CD4-positive, alpha-beta memory T cell (primary cell): ENCODE measurements around the gene NCKAP5. TPM values are rescaled to one million over a fixed set of nuclear protein-coding genes. Genes with fewer than 3 reads are reported as not detected.

Experiments
- CTCF ChIA-PET: fragments of 350-600 bp; sonication (Branson Sonifier 250); formaldehyde crosslinking; loops from one replicate; lab custom pipeline; 2021; ENCODE audit warnings: inconsistent platforms; ENCODE audit not compliant: partially characterized antibody; lab: Charles Lee
- POLR2A ChIA-PET: fragments of 350-600 bp; sonication (Branson Sonifier 250); formaldehyde crosslinking; loops from one replicate; lab custom pipeline; 2021; ENCODE audit not compliant: partially characterized antibody; lab: Charles Lee
- DNase-seq, 5 donors: peaks; one replicate each; pipeline versions ENCODE4 v3.0.0 to v3.0.0-alpha.2; 2020 to 2022; ENCODE audit warnings: mixed read lengths in 1 of 5
- H3K27ac ChIP-seq: one replicate; pipeline ENCODE4 v1.7.0; 2013; ENCODE audit warnings: low read depth, low read length
- H3K27me3 ChIP-seq: 2 replicates; pipeline ENCODE4 v1.7.0; 2013; ENCODE audit warnings: mild to moderate bottlenecking, low read length, moderate library complexity; ENCODE audit not compliant: insufficient read depth
- H3K36me3 ChIP-seq: 2 replicates; pipeline ENCODE4 v1.7.0; 2013; ENCODE audit warnings: mild to moderate bottlenecking, low read length, moderate library complexity; ENCODE audit not compliant: insufficient read depth
- H3K4me1 ChIP-seq: 2 replicates; pipeline ENCODE4 v1.7.0; 2013; ENCODE audit warnings: mild to moderate bottlenecking, low read length, moderate library complexity; ENCODE audit not compliant: insufficient read depth
- H3K4me3 ChIP-seq, 2 donors: one replicate each; pipeline ENCODE4 v1.7.0; 2013; ENCODE audit warnings: low read length in 2 of 2, mild to moderate bottlenecking in 1 of 2
- H3K9me3 ChIP-seq, 2 donors: one replicate each; pipeline ENCODE4 v1.7.0; 2013; ENCODE audit warnings: low read length in 2 of 2, control low read depth in 1 of 2; ENCODE audit not compliant: control insufficient read depth in 1 of 2
- H3K27ac Mint-ChIP-seq, 7 donors: one replicate each; pipeline ENCODE4 v1.8.0; 2020 to 2021; ENCODE audit warnings: mixed read lengths in 7 of 7, mild to moderate bottlenecking in 6 of 7, inconsistent platforms in 3 of 7, moderate library complexity in 3 of 7
- H3K27me3 Mint-ChIP-seq, 2 donors: one replicate each; pipeline ENCODE4 v1.8.0; 2020 to 2021; ENCODE audit warnings: mixed read lengths in 2 of 2
- H3K36me3 Mint-ChIP-seq, 2 donors: one replicate each; pipeline ENCODE4 v1.8.0; 2020 to 2021; ENCODE audit warnings: mixed read lengths in 2 of 2, inconsistent platforms in 1 of 2, mild to moderate bottlenecking in 1 of 2
- H3K4me1 Mint-ChIP-seq, 4 donors: one replicate each; pipeline ENCODE4 v1.8.0; 2020 to 2021; ENCODE audit warnings: mixed read lengths in 4 of 4, mild to moderate bottlenecking in 1 of 4
- H3K4me3 Mint-ChIP-seq, 8 donors: one replicate each; pipeline ENCODE4 v1.8.0; 2020 to 2021; ENCODE audit warnings: mixed read lengths in 8 of 8, mild to moderate bottlenecking in 7 of 8, moderate library complexity in 6 of 8, inconsistent platforms in 3 of 8
- H3K9me3 Mint-ChIP-seq, 8 donors: one replicate each; pipeline ENCODE4 v1.8.0; 2020 to 2021; ENCODE audit warnings: mixed read lengths in 8 of 8, mild to moderate bottlenecking in 5 of 8, inconsistent platforms in 3 of 8, moderate library complexity in 1 of 8
- intact Hi-C: fragments of 100-400 bp; cut with micrococcal nuclease; formaldehyde crosslinking; loops from one replicate; pipeline ENCODE4 v1.15.1; 2023
- polyA plus RNA-seq, 2 donors: library from polyadenylated mRNA; unstranded; fragments of 300-500 nt; fragmentation: Illumina TruSeq; gene quantifications; one replicate each; pipeline ENCODE4 v1.2.3, GENCODE V29; 2021
- total RNA-seq, 2 experiments: library from RNA; stranded (reverse); gene quantifications; one replicate each; pipeline ENCODE4 v1.2.3, GENCODE V29; 2021

NCKAP5 gene
- total and polyA plus RNA-seq, 4 experiments from 2014 or later, result not detected

DNA sequence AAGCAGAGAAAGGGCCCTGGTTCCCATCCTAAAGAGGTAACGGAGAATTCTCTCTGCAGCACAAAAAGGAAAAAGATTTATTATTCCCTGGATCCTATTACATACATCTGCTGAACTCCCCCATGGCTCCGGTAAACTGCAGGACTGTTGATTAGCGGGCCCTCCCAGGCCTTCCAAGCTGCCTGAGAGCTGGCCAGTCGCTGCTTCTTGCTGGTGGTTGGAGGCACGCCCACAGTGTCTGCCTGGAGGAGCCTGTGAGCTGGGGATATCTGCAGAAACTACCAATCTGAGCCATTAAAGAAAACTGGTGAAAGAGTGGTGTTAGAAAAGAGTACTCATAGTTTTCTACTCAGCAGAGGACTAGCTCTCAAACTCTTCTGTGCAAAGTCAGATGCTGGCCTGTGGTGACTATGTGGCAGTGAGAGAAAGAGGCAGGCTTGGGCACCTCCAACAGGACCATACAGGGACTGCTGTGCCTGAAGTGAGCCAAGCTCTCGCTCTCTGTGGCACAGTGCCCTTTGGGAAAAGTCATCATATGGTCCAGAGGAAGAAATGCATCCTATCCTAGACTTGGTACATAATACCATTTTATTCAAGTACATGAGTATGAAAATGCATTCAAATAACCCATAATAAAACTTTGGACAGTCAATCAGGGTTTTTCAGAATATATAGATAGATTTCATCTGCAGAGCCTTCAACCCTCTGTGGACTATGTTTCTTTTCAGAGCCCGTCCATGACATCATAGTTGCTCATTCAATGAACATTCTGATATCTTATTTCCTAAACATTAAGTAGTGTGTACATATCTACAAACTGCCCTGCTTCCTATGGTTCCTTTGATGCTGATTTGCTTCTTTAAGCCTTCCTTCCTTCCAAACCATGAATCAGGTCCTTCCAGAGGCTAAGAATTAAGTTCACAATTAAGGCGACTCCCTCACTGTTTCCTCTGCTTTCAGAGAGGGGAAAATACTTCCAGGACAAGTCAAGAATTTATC lies 656.2 kb downstream of the NCKAP5 start:
- POLR2A ChIA-PET, result no interaction called here
- Mint-ChIP-seq H3K4me1 (no peaks in the 10 kb centered on the region), H3K36me3 (no peaks in the 10 kb centered on the region), H3K27me3 (no peaks in the 10 kb centered on the region), H3K9me3 (peaks cover 0 to 9% (median 2%) of the 10 kb centered on the region in 8 donors), H3K27ac (no peak overlapping the region), H3K4me3 (no peak overlapping the region)
- H3K27me3 ChIP-seq, result no peaks in the 10 kb centered on the region
- no peaks in the 10 kb centered on the region for H3K36me3 ChIP-seq
- no peak for DNase-seq
- H3K9me3 ChIP-seq, result no peaks in the 10 kb centered on the region
- CTCF ChIA-PET, result no interaction called here
- no peak overlapping the region for H3K4me3 ChIP-seq
- intact Hi-C loops, result no loop called here
- H3K27ac ChIP-seq, result no peak overlapping the region
- H3K4me1 ChIP-seq, result no peaks in the 10 kb centered on the region

DNA sequence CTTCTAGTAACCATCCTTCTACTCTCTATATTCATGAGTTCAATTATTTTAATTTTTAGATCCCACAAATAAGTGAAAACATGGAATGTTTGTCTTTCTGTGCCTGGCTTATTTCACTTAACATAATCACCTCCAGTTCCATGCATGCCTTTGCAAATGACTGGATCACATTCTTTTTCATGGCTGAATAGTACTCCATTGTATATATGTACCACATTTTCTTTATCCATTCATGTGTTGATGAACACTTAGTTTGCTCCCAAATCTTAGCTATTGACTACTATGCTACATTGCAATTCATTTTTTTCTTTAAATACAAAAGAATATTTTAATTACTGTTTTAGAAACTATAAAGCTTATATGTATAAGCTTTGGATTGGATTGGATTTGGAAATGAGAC lies 657.8 kb downstream of the NCKAP5 start:
- no peaks in the 10 kb centered on the region for H3K9me3 ChIP-seq
- no peaks in the 10 kb centered on the region for H3K36me3 ChIP-seq
- intact Hi-C loops, result no loop called here
- no peaks in the 10 kb centered on the region for H3K36me3 Mint-ChIP-seq
- no peak overlapping the region for H3K27ac ChIP-seq
- no peaks in the 10 kb centered on the region for H3K4me1 ChIP-seq
- H3K27me3 Mint-ChIP-seq, result no peaks in the 10 kb centered on the region
- H3K4me3 ChIP-seq, result no peak overlapping the region
- no peak for DNase-seq
- ChIA-PET POLR2A (no interaction called here), CTCF (no interaction called here)
- H3K4me3 Mint-ChIP-seq, result no peak overlapping the region
- H3K27ac Mint-ChIP-seq, result no peak overlapping the region
- H3K27me3 ChIP-seq, result no peaks in the 10 kb centered on the region
- H3K4me1 Mint-ChIP-seq, result no peaks in the 10 kb centered on the region
- peaks cover 0 to 9% (median 3%) of the 10 kb centered on the region in 8 donors for H3K9me3 Mint-ChIP-seq

DNA sequence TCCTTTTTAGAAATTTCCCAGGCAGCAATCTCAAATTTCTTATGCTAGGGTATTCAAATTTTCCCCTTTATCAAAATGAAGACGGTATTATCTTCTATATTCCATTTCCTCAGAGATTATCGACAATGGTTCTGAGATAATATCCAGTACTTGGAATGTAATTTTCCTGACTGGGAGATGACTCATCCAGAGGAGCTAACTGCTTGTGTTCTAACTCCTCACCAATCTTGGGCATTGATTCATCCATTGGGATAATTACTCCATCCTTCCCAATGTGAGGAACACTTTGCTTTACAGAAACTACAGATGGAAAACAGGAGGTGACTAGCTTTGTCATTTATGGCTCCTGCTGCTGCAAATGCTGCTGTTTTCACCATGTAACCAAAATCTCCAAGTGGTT lies 658.8 kb downstream of the NCKAP5 start:
- H3K27me3 ChIP-seq, result no peaks in the 10 kb centered on the region
- no peaks in the 10 kb centered on the region for H3K4me1 ChIP-seq
- no peaks in the 10 kb centered on the region for H3K36me3 Mint-ChIP-seq
- POLR2A ChIA-PET, result no interaction called here
- no peak overlapping the region for H3K27ac ChIP-seq
- H3K4me3 Mint-ChIP-seq, result no peak overlapping the region
- H3K4me3 ChIP-seq, result no peak overlapping the region
- H3K9me3 Mint-ChIP-seq, result peaks cover 0 to 9% (median 3%) of the 10 kb centered on the region in 8 donors
- H3K36me3 ChIP-seq, result no peaks in the 10 kb centered on the region
- H3K4me1 Mint-ChIP-seq, result no peaks in the 10 kb centered on the region
- intact Hi-C loops, result no loop called here
- no peak for DNase-seq
- H3K9me3 ChIP-seq, result no peaks in the 10 kb centered on the region
- CTCF ChIA-PET, result interaction anchor here (1.4 kb wide), 1 partner anchor 55 kb away, joined by 3 read pairs; no protein-coding TSS in a partner anchor
- no peak overlapping the region for H3K27ac Mint-ChIP-seq
- H3K27me3 Mint-ChIP-seq, result no peaks in the 10 kb centered on the region

DNA sequence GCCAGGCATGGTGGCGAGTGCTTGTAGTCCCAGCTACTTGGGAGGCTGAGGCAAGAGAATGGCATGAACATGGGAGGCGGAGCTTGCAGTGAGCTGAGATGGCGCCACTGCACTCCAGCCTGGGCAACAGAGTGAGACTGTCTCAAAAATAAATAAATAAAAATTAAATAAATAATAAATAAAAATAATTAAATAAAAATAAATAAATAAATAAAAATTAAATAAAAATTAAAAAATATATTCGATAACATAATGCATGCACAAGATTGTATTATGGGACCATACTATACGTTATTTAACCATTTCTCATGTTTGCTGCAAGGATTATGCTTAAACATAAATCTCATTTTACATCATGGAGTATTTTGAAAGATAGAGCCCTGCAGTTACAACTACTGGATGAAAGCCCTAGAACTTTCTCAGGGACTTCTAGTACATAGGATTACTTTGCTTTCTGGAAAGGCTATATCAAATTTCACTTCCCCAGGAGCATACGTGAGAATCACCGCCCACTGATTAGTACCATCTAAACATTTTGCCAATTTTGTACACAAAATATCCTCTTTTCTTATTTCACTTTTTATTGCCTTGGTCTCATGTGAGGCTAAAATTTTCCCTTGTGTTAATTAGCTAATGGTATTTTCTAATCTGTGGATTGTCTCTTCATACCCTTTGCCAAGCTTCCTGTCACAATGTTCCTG lies 664.0 kb downstream of the NCKAP5 start:
- H3K4me1 ChIP-seq, result no peaks in the 10 kb centered on the region
- no peak overlapping the region for H3K27ac ChIP-seq
- Mint-ChIP-seq H3K27me3 (no peaks in the 10 kb centered on the region), H3K4me1 (no peaks in the 10 kb centered on the region), H3K27ac (no peak overlapping the region), H3K4me3 (no peak overlapping the region), H3K9me3 (peaks cover 0 to 5% (median 2%) of the 10 kb centered on the region in 8 donors), H3K36me3 (no peaks in the 10 kb centered on the region)
- no peak for DNase-seq
- ChIA-PET POLR2A (no interaction called here), CTCF (no interaction called here)
- no peaks in the 10 kb centered on the region for H3K36me3 ChIP-seq
- no peaks in the 10 kb centered on the region for H3K9me3 ChIP-seq
- no peaks in the 10 kb centered on the region for H3K27me3 ChIP-seq
- no peak overlapping the region for H3K4me3 ChIP-seq
- intact Hi-C loops, result no loop called here

DNA sequence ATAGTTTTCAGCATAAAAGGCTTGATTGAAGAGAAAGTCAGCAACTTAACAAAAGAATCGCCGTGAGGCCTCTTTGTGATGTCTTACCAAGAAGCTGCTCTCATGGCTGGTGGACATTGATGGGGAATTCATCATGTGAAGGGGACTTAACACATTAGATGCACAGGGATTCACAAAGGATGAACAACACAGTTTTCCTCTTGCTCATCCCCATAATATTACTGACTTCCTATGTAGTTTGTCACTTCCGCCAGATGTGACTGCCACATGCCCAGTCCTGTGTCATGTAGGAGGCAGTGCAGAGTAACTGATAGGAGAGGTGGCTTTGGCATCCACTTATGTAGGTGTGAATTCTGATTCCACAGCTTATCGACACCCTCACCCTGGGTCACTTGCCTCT lies 665.6 kb downstream of the NCKAP5 start:
- no peak for DNase-seq
- POLR2A ChIA-PET, result no interaction called here
- CTCF ChIA-PET, result no interaction called here
- H3K4me3 ChIP-seq, result no peak overlapping the region
- intact Hi-C loops, result no loop called here
- H3K9me3 ChIP-seq, result no peaks in the 10 kb centered on the region
- H3K27ac ChIP-seq, result no peak overlapping the region
- no peaks in the 10 kb centered on the region for H3K27me3 ChIP-seq
- no peaks in the 10 kb centered on the region for H3K36me3 Mint-ChIP-seq
- no peak overlapping the region for H3K4me3 Mint-ChIP-seq
- no peaks in the 10 kb centered on the region for H3K27me3 Mint-ChIP-seq
- H3K27ac Mint-ChIP-seq, result no peak overlapping the region
- H3K4me1 Mint-ChIP-seq, result no peaks in the 10 kb centered on the region
- no peaks in the 10 kb centered on the region for H3K36me3 ChIP-seq
- peaks cover 0 to 8% (median 4%) of the 10 kb centered on the region in 8 donors for H3K9me3 Mint-ChIP-seq
- H3K4me1 ChIP-seq, result no peaks in the 10 kb centered on the region

DNA sequence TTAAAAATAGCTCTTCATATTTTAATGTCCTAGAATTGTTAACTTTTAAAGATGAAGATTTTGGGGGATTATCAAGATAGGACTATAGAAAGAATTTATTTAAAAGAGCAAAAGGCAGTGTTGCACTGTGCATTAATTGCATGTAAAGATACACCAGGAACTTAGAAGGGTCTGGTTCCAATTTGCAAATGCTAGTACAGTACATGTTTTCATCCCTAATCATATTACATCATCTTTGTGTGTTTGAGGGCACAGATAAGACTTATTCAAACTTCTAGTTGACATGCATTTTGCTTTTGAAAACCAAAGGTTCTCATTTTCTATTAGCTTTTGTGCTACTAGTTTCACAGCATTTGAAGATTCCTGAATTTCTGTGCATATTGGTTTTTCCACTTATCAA lies 666.6 kb downstream of the NCKAP5 start:
- intact Hi-C loops, result no loop called here
- Mint-ChIP-seq H3K4me3 (no peak overlapping the region), H3K36me3 (no peaks in the 10 kb centered on the region), H3K9me3 (peaks cover 0 to 8% (median 4%) of the 10 kb centered on the region in 8 donors), H3K27me3 (no peaks in the 10 kb centered on the region), H3K27ac (no peak overlapping the region), H3K4me1 (no peaks in the 10 kb centered on the region)
- CTCF ChIA-PET, result interaction anchor here (0.7 kb wide), 1 partner anchor 434 kb away, joined by 3 read pairs; no protein-coding TSS in a partner anchor
- Histone ChIP-seq H3K4me3 (no peak overlapping the region), H3K27ac (no peak overlapping the region), H3K9me3 (no peaks in the 10 kb centered on the region), H3K36me3 (no peaks in the 10 kb centered on the region), H3K4me1 (no peaks in the 10 kb centered on the region), H3K27me3 (no peaks in the 10 kb centered on the region)
- no peak for DNase-seq
- POLR2A ChIA-PET, result no interaction called here

DNA sequence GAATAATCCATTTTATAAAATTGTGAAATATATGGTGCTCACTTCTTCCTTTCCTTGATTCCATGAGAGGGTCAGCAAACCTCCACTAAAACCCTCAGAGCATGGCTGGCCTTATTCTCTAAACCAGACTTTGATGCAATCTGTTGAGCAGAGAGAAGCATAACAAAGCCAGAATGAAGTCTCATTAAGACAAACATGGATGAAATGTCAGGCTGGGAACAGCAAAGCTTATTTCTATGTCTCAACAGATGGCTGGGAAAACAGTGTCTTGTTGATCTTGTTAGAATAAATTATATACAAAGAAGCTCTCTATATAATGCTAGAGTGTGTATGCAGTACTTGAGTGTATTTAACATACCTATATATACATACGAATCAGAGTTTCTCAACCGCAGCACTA lies 671.2 kb downstream of the NCKAP5 start:
- H3K27ac ChIP-seq, result no peak overlapping the region
- H3K27me3 ChIP-seq, result no peaks in the 10 kb centered on the region
- no peaks in the 10 kb centered on the region for H3K4me1 Mint-ChIP-seq
- H3K4me3 ChIP-seq, result no peak overlapping the region
- intact Hi-C loops, result no loop called here
- H3K9me3 Mint-ChIP-seq, result peaks cover 0 to 19% (median 2%) of the 10 kb centered on the region in 8 donors
- no peaks in the 10 kb centered on the region for H3K36me3 Mint-ChIP-seq
- H3K4me1 ChIP-seq, result no peaks in the 10 kb centered on the region
- no peaks in the 10 kb centered on the region for H3K36me3 ChIP-seq
- H3K27me3 Mint-ChIP-seq, result no peaks in the 10 kb centered on the region
- no peak overlapping the region for H3K27ac Mint-ChIP-seq
- H3K9me3 ChIP-seq, result no peaks in the 10 kb centered on the region
- H3K4me3 Mint-ChIP-seq, result no peak overlapping the region
- no peak for DNase-seq
- ChIA-PET CTCF (no interaction called here), POLR2A (no interaction called here)
